Activated CD4-positive, alpha-beta T cell treated with anti-CD3 and anti-CD28 coated beads, Interleukin-2, amount 50 U/mL, for 1 hour (primary cell): ENCODE results near the gene EFCAB7.
"Not testable (repeated sequence)": the region's sequence is repeated elsewhere in the genome, so short reads cannot be mapped to it uniquely, and the experiment has no call there.

Source experiments
- DNase-seq: peaks from one replicate; pipeline ENCODE4 v3.0.0-alpha.2; 2020

The EFCAB7 gene

GRCh38 chr1:63557365-63557987 is 34.2 kb downstream of the EFCAB7 start:
- DNase-seq = peak; percentile 3

- no peak for DNase-seq
Observed at GRCh38 chr1:63559357-63559756, 36.0 kb downstream of the EFCAB7 start.

GRCh38 chr1:63563745-63564144 is 40.4 kb downstream of the EFCAB7 start:
- no peak for DNase-seq

GRCh38 chr1:63569068-63569467 is 45.7 kb downstream of the EFCAB7 start:
- DNase-seq = no peak

GRCh38 chr1:63569640-63570316 is 46.5 kb downstream of the EFCAB7 start:
- DNase-seq = no peak

- not testable (repeated sequence) for DNase-seq
Observed at GRCh38 chr1:63572686-63573085, 49.4 kb downstream of the EFCAB7 start.

- not testable (repeated sequence) for DNase-seq
Observed at GRCh38 chr1:63574203-63574796, 51.0 kb downstream of the EFCAB7 start.

- no peak for DNase-seq
Observed at GRCh38 chr1:63575340-63575826, 52.1 kb downstream of the EFCAB7 start.

- not testable (repeated sequence) for DNase-seq
Observed at GRCh38 chr1:63586326-63586725, 63.0 kb downstream of the EFCAB7 start.

- no peak for DNase-seq
Observed at GRCh38 chr1:63590166-63590560, 66.8 kb downstream of the EFCAB7 start.

GRCh38 chr1:63592536-63593302 is 69.4 kb downstream of the EFCAB7 start:
- no peak for DNase-seq

- peak; percentile 75 for DNase-seq
Observed at GRCh38 chr1:63593303-63593885, 70.1 kb downstream of the EFCAB7 start, which contains the start of gene PGM1. TSS of gene PGM1 (plus strand) at chr1:63593411. CDS start at chr1:63593489, 78 bp downstream.

- peak; percentile 73 for DNase-seq
Observed at GRCh38 chr1:63593886-63594605, 70.7 kb downstream of the EFCAB7 start.

- DNase-seq = no peak
Observed at GRCh38 chr1:63595435-63595834, 72.1 kb downstream of the EFCAB7 start.

- DNase-seq = no peak
Observed at GRCh38 chr1:63599799-63600198, 76.5 kb downstream of the EFCAB7 start.

- DNase-seq = no peak
Observed at GRCh38 chr1:63600248-63600647, 76.9 kb downstream of the EFCAB7 start.

GRCh38 chr1:63601061-63601460 is 77.7 kb downstream of the EFCAB7 start:
- DNase-seq = no peak

- DNase-seq = no peak
Observed at GRCh38 chr1:63601463-63601862, 78.1 kb downstream of the EFCAB7 start.

GRCh38 chr1:63601912-63602311 is 78.6 kb downstream of the EFCAB7 start:
- DNase-seq = no peak

- DNase-seq = no peak
Observed at GRCh38 chr1:63602629-63603028, 79.3 kb downstream of the EFCAB7 start.

- no peak for DNase-seq
Observed at GRCh38 chr1:63603810-63604209, 80.5 kb downstream of the EFCAB7 start.

- no peak for DNase-seq
Observed at GRCh38 chr1:63607322-63607721, 84.0 kb downstream of the EFCAB7 start.
